ENCODE measurements around the gene FBLN2.

GRCh38 chr3:13614607-13615006, 65.7 kb downstream of the FBLN2 start:
- no peak for TF ChIP-seq CTCF (optimal IDR thresholded peaks at IDR 0.05 in 1 of 3, IDR thresholded peaks at IDR 0.05 in 1 of 3, conservative IDR thresholded peaks at IDR 0.05 in 1 of 3; ENCODE audit: extremely low read depth in 1 of 3, insufficient read depth in 2 of 3, low read length in 3 of 3)
- no peak for TF ChIP-seq EZH2 (IDR thresholded peaks at IDR 0.05; ENCODE audit: low read length)

All from keratinocyte (primary cell).